ENCODE data around the gene GDAP2.

Gene GDAP2

DNA sequence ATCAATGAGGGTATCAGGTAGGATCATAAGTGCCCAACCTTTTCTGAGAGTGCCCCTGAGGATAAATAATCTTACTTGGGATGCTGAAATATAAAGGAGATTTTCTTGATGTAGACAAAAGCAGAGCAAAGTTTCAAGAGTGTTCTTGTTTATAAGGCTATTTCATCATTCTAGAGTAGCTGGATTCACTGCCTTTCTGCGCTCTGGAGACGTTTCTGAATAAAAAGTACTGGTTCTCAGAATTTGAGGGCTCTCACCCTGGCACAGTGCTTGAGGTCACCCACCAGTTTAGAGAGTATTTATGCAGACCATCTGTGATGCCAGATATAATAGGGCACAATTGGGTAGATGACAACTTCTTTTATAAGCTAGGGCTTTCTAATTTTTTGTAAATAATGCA lies 103.3 kb downstream of the GDAP2 start:
- no peaks in the 10 kb centered on the region for H3K36me3 ChIP-seq (ENCODE audit: insufficient read depth)
- no peaks in the 10 kb centered on the region for H3K79me2 ChIP-seq (ENCODE audit: insufficient read depth, low read depth)
- no peaks in the 10 kb centered on the region for H3K4me1 ChIP-seq (ENCODE audit: low read depth, poor library complexity, severe bottlenecking)
- H3K27me3 ChIP-seq (ENCODE audit: insufficient read depth, low read depth): no peaks in the 10 kb centered on the region
- H3K9ac ChIP-seq: no peak overlapping the region
- H3K4me3 ChIP-seq (IDR thresholded peaks at IDR 0.05; ENCODE audit: insufficient read depth, low read depth, low read length): no peak overlapping the region
- no peak overlapping the region for H2AFZ ChIP-seq (ENCODE audit: low read depth)
- TF ChIP-seq, protein P1, sequence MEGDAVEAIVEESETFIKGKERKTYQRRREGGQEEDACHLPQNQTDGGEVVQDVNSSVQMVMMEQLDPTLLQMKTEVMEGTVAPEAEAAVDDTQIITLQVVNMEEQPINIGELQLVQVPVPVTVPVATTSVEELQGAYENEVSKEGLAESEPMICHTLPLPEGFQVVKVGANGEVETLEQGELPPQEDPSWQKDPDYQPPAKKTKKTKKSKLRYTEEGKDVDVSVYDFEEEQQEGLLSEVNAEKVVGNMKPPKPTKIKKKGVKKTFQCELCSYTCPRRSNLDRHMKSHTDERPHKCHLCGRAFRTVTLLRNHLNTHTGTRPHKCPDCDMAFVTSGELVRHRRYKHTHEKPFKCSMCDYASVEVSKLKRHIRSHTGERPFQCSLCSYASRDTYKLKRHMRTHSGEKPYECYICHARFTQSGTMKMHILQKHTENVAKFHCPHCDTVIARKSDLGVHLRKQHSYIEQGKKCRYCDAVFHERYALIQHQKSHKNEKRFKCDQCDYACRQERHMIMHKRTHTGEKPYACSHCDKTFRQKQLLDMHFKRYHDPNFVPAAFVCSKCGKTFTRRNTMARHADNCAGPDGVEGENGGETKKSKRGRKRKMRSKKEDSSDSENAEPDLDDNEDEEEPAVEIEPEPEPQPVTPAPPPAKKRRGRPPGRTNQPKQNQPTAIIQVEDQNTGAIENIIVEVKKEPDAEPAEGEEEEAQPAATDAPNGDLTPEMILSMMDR (conservative IDR thresholded peaks at IDR 0.05; ENCODE audit: low read depth, low read length): no peak
- no peaks in the 10 kb centered on the region for H4K20me1 ChIP-seq (ENCODE audit: insufficient read depth)
- H3K4me2 ChIP-seq: no peak overlapping the region
- no peak overlapping the region for H3K27ac ChIP-seq

DNA sequence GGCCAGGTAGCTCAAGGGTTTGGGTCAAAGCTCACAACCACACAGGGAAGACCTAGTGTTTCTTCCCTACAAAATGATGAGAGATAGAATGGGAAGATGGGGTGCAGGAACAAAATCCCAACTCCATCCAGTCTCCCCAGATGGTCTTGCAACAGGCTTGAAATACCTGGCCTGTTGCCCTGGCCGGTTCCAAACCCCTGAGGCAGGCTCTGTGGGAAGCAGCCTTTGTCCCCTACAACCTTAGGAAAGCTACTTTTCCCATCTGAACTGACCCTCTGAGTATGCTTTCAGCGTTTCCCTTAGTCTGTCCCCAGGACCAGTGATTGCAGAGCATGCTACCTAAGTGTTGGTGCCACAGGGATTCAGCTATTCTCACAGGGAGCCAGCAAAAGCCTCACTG lies 104.0 kb downstream of the GDAP2 start:
- Histone ChIP-seq H3K27ac (no peak overlapping the region), H3K4me2 (no peak overlapping the region), H3K27me3 (ENCODE audit: insufficient read depth, low read depth) (no peaks in the 10 kb centered on the region), H3K4me1 (ENCODE audit: low read depth, poor library complexity, severe bottlenecking) (no peaks in the 10 kb centered on the region), H3K36me3 (ENCODE audit: insufficient read depth) (no peaks in the 10 kb centered on the region), H3K4me3 (IDR thresholded peaks at IDR 0.05; ENCODE audit: insufficient read depth, low read depth, low read length) (no peak overlapping the region), H3K9ac (no peak overlapping the region), H2AFZ (ENCODE audit: low read depth) (no peak overlapping the region), H3K79me2 (ENCODE audit: insufficient read depth, low read depth) (no peaks in the 10 kb centered on the region), H4K20me1 (ENCODE audit: insufficient read depth) (no peaks in the 10 kb centered on the region)
- TF ChIP-seq, protein P1 (conservative IDR thresholded peaks at IDR 0.05; ENCODE audit: low read depth, low read length): no peak

DNA sequence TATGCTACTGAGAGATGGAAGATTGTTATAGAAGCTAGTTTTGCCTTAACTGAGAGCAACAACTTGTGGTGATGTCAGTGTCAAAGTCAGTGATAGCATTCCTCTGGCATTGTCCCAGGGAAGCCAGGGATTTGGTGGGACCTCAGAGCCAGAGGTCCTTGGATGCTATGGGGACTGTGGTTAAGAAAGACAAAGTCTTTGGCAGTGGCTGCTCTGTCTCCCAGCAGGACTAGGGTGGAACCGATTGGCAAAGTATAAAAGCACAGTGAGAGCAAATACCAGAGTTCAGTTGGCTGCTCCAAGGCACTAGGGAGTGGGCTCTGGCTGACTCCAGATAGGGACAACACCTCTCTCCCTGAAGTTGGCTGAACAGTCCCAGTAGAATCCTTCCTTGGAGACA lies 104.8 kb downstream of the GDAP2 start:
- no peaks in the 10 kb centered on the region for H3K27me3 ChIP-seq (ENCODE audit: insufficient read depth, low read depth)
- no peak overlapping the region for H3K9ac ChIP-seq
- no peak overlapping the region for H3K4me3 ChIP-seq (IDR thresholded peaks at IDR 0.05; ENCODE audit: insufficient read depth, low read depth, low read length)
- no peaks in the 10 kb centered on the region for H3K4me1 ChIP-seq (ENCODE audit: low read depth, poor library complexity, severe bottlenecking)
- H3K4me2 ChIP-seq: no peak overlapping the region
- H3K79me2 ChIP-seq (ENCODE audit: insufficient read depth, low read depth): no peaks in the 10 kb centered on the region
- H4K20me1 ChIP-seq (ENCODE audit: insufficient read depth): no peaks in the 10 kb centered on the region
- H3K27ac ChIP-seq: no peak overlapping the region
- H3K36me3 ChIP-seq (ENCODE audit: insufficient read depth): no peaks in the 10 kb centered on the region
- no peak overlapping the region for H2AFZ ChIP-seq (ENCODE audit: low read depth)
- TF ChIP-seq, protein P1 (conservative IDR thresholded peaks at IDR 0.05; ENCODE audit: low read depth, low read length): no peak

DNA sequence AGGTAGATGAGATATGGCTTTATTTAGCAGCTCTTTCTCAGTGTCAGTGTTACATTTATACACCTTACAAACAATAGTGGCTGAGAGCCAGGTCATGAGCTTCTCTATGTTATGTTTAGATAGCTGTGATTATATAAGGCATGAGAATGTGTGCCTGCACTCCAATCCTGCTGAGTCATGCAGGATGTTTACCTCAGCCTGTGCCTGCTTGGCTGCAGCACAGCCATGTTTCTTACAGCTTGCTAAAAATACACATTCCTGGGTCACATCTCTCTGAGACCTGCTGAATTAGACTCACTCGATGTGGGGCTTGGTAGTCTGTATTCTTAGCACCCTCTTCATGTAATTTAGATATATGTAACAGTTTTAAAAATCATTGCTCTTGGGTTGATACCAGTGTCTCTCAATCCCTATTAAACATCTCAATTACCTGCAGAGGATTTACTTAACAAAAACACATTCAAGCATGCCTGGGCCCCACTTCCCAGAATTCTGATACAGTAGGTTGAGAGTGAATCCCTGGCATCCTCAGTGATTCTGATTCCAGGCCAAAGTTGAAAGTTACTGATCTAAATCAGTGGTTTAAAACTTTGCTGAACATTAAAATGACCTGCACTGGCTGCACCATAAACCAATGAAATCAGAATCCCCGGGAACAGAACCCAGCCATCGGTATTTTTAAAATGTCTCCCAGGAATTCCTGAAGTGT lies 107.5 kb downstream of the GDAP2 start:
- no peaks in the 10 kb centered on the region for H3K4me1 ChIP-seq (ENCODE audit: low read depth, poor library complexity, severe bottlenecking)
- TF ChIP-seq, protein P1 (conservative IDR thresholded peaks at IDR 0.05; ENCODE audit: low read depth, low read length): no peak
- no peaks in the 10 kb centered on the region for H3K79me2 ChIP-seq (ENCODE audit: insufficient read depth, low read depth)
- no peak overlapping the region for H3K9ac ChIP-seq
- no peaks in the 10 kb centered on the region for H3K36me3 ChIP-seq (ENCODE audit: insufficient read depth)
- H3K4me2 ChIP-seq: no peak overlapping the region
- no peaks in the 10 kb centered on the region for H4K20me1 ChIP-seq (ENCODE audit: insufficient read depth)
- H3K27ac ChIP-seq: no peak overlapping the region
- no peak overlapping the region for H3K4me3 ChIP-seq (IDR thresholded peaks at IDR 0.05; ENCODE audit: insufficient read depth, low read depth, low read length)
- no peak overlapping the region for H2AFZ ChIP-seq (ENCODE audit: low read depth)
- H3K27me3 ChIP-seq (ENCODE audit: insufficient read depth, low read depth): no peaks in the 10 kb centered on the region
